GM12878 (cell line): ENCODE measurements around the gene NUFIP1. TPM values are rescaled to one million over a fixed set of nuclear protein-coding genes. Genes with fewer than 3 reads are reported as not detected.

ENCODE experiments used
- ATAC-seq: fragments of 200-7000 bp; cut with Tn5 transposase; 3 replicates; pipeline ENCODE4 v1.9.1; 2020; ENCODE audit warnings: mild to moderate bottlenecking, moderate library complexity
- BruUV-seq: library from RNA; stranded (reverse); fragments of 400-500 nt; replicated peaks from 2 replicates; lab custom pipeline; 2021; lab: Mats Ljungman, UMichigan
- CTCF ChIA-PET: fragments of 300-600 bp; sonication (Branson Sonifier 250); formaldehyde crosslinking; extraction: SDS; loops from one replicate; lab custom pipeline; 2021; ENCODE audit warnings: inconsistent platforms; lab: Yijun Ruan, JAX
- POLR2A ChIA-PET: fragments of 350-600 bp; formaldehyde crosslinking; extraction: SDS; loops from one replicate; lab custom pipeline; 2021; ENCODE audit warnings: inconsistent platforms; lab: Charles Lee
- RAD21 ChIA-PET: fragments of 300-600 bp; sonication (Branson Sonifier 250); formaldehyde crosslinking; loops from one replicate; lab custom pipeline; 2023; ENCODE audit warnings: antibody characterized with exemption; ENCODE audit not compliant: unreplicated experiment; lab: Charles Lee
- SMC1A ChIA-PET: fragments of 300-600 bp; sonication (Branson Sonifier 250); formaldehyde crosslinking; loops from one replicate; lab custom pipeline; 2023; ENCODE audit not compliant: unreplicated experiment, uncharacterized antibody; lab: Charles Lee
- DNase-seq: peaks from one replicate; pipeline ENCODE4 v3.0.0-alpha.2; 2011; ENCODE audit warnings: low read depth, low spot score
- FAIRE-seq: peaks from 3 replicates; lab custom pipeline; 2011; peaks lifted over from hg19 to GRCh38; lab: Jason Lieb, UNC
- H2AFZ ChIP-seq: 2 replicates; pipeline ENCODE4 v1.6.0; 2011; ENCODE audit warnings: low read depth, low read length, control low read depth; ENCODE audit not compliant: control insufficient read depth
- H3K27ac ChIP-seq: 2 replicates; pipeline ENCODE4 v1.5.1; 2011; ENCODE audit warnings: control low read depth; ENCODE audit not compliant: control insufficient read depth, insufficient read depth
- H3K27me3 ChIP-seq, 2 experiments: replicated peaks in 1 of 2; 2 replicates each; pipeline versions ENCODE4 v1.6.0 to v1.6.1; 2011; ENCODE audit warnings: low read length in 1 of 2; ENCODE audit not compliant: control insufficient read depth in 2 of 2, insufficient read depth in 2 of 2
- H3K36me3 ChIP-seq, 2 experiments: 2 replicates each; pipeline ENCODE4 v1.5.1; 2011; ENCODE audit warnings: low read length in 1 of 2; ENCODE audit not compliant: control insufficient read depth in 2 of 2, insufficient read depth in 2 of 2
- H3K4me1 ChIP-seq: 2 replicates; pipeline ENCODE4 v1.6.1; 2011; ENCODE audit warnings: mild to moderate bottlenecking, low read length, moderate library complexity, mixed read lengths; ENCODE audit not compliant: control insufficient read depth, insufficient read depth
- H3K4me2 ChIP-seq: 2 replicates; pipeline ENCODE4 v1.6.0; 2011; ENCODE audit warnings: control low read depth; ENCODE audit not compliant: control insufficient read depth, insufficient read depth
- H3K4me3 ChIP-seq: fragments of 200-600 bp; sonication (generic); 2 replicates; pipeline ENCODE4 v1.5.1; 2016
- H3K79me2 ChIP-seq: 2 replicates; pipeline ENCODE4 v1.6.0; 2011; ENCODE audit warnings: low read length; ENCODE audit not compliant: control insufficient read depth, insufficient read depth
- H3K9ac ChIP-seq: 2 replicates; pipeline ENCODE4 v1.8.0; 2011; ENCODE audit warnings: low read length, control low read depth, mixed read lengths; ENCODE audit not compliant: control insufficient read depth, insufficient read depth
- H3K9me3 ChIP-seq: replicated peaks from 3 replicates; pipeline ENCODE4 v1.5.1; 2011; ENCODE audit warnings: mild to moderate bottlenecking, low read length; ENCODE audit not compliant: control insufficient read depth, insufficient read depth
- H4K20me1 ChIP-seq: 2 replicates; pipeline ENCODE4 v1.6.0; 2011; ENCODE audit not compliant: control insufficient read depth, insufficient read depth
- CBX5 ChIP-seq: sonication (generic); IDR thresholded peaks from 2 replicates; pipeline ENCODE4 v1.6.1; 2016; ENCODE audit warnings: low read depth, moderate library complexity, mild to moderate bottlenecking, inconsistent platforms
- DPF2 ChIP-seq: fragments of 450-650 bp; IDR thresholded peaks from 2 replicates; pipeline ENCODE4 v1.6.1; 2017; ENCODE audit warnings: mild to moderate bottlenecking
- EED ChIP-seq: sonication (generic); IDR thresholded peaks from 2 replicates; pipeline ENCODE4 v1.6.1; 2016; ENCODE audit warnings: antibody characterized with exemption, low read depth
- EGR1 ChIP-seq, 2 experiments: IDR thresholded peaks; 1 replicate in 1 of 2; 2 replicates in 1 of 2; pipeline ENCODE4 v1.6.1; 2011 to 2012; ENCODE audit warnings: low read depth in 2 of 2, low read length in 2 of 2, borderline replicate concordance in 1 of 2, mild to moderate bottlenecking in 1 of 2, moderate library complexity in 1 of 2
- ETV6 ChIP-seq, 2 experiments: fragments of 450-650 bp in 1 of 2; IDR thresholded peaks in 1 of 2; conservative IDR thresholded peaks in 1 of 2; 2 replicates each; pipeline ENCODE4 v1.6.1; 2014; ENCODE audit warnings: antibody characterized with exemption in 1 of 2, borderline replicate concordance in 1 of 2, low read depth in 1 of 2, mild to moderate bottlenecking in 1 of 2, moderate library complexity in 1 of 2
- FOXM1 ChIP-seq: IDR thresholded peaks from 2 replicates; pipeline ENCODE4 v1.6.1; 2012; ENCODE audit warnings: low read depth, mild to moderate bottlenecking, inconsistent platforms, low read length, moderate library complexity
- HDAC2 ChIP-seq: fragments of 200-600 bp; sonication (generic); IDR thresholded peaks from 2 replicates; pipeline ENCODE4 v1.6.1; 2017
- KAT2A ChIP-seq: conservative IDR thresholded peaks from 2 replicates; pipeline ENCODE4 v1.6.1; 2011; ENCODE audit warnings: low read depth, low read length; ENCODE audit not compliant: control insufficient read depth
- KLF5 ChIP-seq: fragments of 450-650 bp; IDR thresholded peaks from 2 replicates; pipeline ENCODE4 v1.6.1; 2014; ENCODE audit warnings: mild to moderate bottlenecking; ENCODE audit not compliant: partially characterized antibody
- MXI1 ChIP-seq: fragments of 150-350 bp; IDR thresholded peaks from 2 replicates; pipeline ENCODE4 v1.6.1; 2011; ENCODE audit warnings: low read depth, mild to moderate bottlenecking, inconsistent platforms, low read length, improper control_type of control experiment
- NFXL1 ChIP-seq: fragments of 450-650 bp; IDR thresholded peaks from 2 replicates; pipeline ENCODE4 v1.6.1; 2017; ENCODE audit warnings: antibody characterized with exemption, mild to moderate bottlenecking, borderline replicate concordance
- RAD51 ChIP-seq: fragments of 450-650 bp; IDR thresholded peaks from 2 replicates; pipeline ENCODE4 v1.6.1; 2016; ENCODE audit warnings: moderate library complexity, mild to moderate bottlenecking, inconsistent platforms
- SMAD5 ChIP-seq: IDR thresholded peaks from 2 replicates; pipeline ENCODE4 v1.6.1; 2016; ENCODE audit warnings: antibody characterized with exemption, low read depth
- SPI1 ChIP-seq: IDR thresholded peaks from 2 replicates; pipeline ENCODE4 v1.6.1; 2011; ENCODE audit warnings: low read depth, mild to moderate bottlenecking, low read length, moderate library complexity, borderline replicate concordance; ENCODE audit not compliant: insufficient read depth
- SUPT20H ChIP-seq: IDR thresholded peaks from 2 replicates; pipeline ENCODE4 v1.6.1; 2011; ENCODE audit warnings: low read depth, mild to moderate bottlenecking, low read length, moderate library complexity, borderline replicate concordance; ENCODE audit not compliant: control insufficient read depth
- TCF7 ChIP-seq: IDR thresholded peaks from 2 replicates; pipeline ENCODE4 v1.6.1; 2014; ENCODE audit warnings: antibody characterized with exemption, borderline replicate concordance
- WGBS: methylation state at CpG from one replicate; pipeline ENCODE4 v1.1.6; 2016; ENCODE audit warnings: low lambda C conversion rate; ENCODE audit not compliant: insufficient replicate concordance, insufficient coverage; ENCODE audit errors: missing lambda C conversion rate; 5-methylcytosine and 5-hydroxymethylcytosine counted together
- in situ Hi-C: fragments of 300-500 bp; cut with MboI; formaldehyde crosslinking; loops from 9 replicates; pipeline ENCODE4 v1.14.3; 2018; ENCODE audit warnings: mixed read lengths
- intact Hi-C: fragments of 100-400 bp; cut with micrococcal nuclease; formaldehyde crosslinking; loops from one replicate; pipeline ENCODE4 v1.14.2; 2022; ENCODE audit not compliant: unreplicated experiment
- polyA plus RNA-seq, 11 experiments: library from polyadenylated mRNA; depleted of rRNA in 4 of 11; unstranded in 6 of 11; stranded (reverse) in 5 of 11; fragments of >200 nt; fragmentation: Nextera tagmentation in 4 of 11; fragmentation: Illumina TruSeq in 1 of 11; extraction: Ambion mirVana in 4 of 11; extraction: Trizol in 1 of 11; gene quantifications; 1 replicate in 1 of 11; 2 replicates in 10 of 11; pipeline versions ENCODE4 v1.2.1 to v1.2.3, GENCODE V29; 2011 to 2016; ENCODE audit warnings: inconsistent platforms in 2 of 11, missing spikeins in 2 of 11, low read depth in 1 of 11
- total RNA-seq, 4 experiments: library from RNA; depleted of rRNA in 3 of 4; stranded (reverse); fragments of >200 nt in 3 of 4; fragmentation: Illumina TruSeq in 1 of 4; extraction: Trizol in 1 of 4; gene quantifications; 2 replicates each; pipeline versions ENCODE4 v1.2.1 to v1.2.3, GENCODE V29; 2013 to 2021
- TF ChIP-seq, protein P1 (sequence below): fragments of 450-650 bp; conservative IDR thresholded peaks from 2 replicates; pipeline ENCODE4 v1.6.1; 2017; ENCODE audit warnings: mild to moderate bottlenecking, moderate library complexity

Gene NUFIP1
- total and polyA plus RNA-seq, 10 of the 15 experiments (the other 5 are each of a cell fraction or from before 2014, with no cell fraction given), result 2.5 to 11.2 (median 7.0) TPM

DNA sequence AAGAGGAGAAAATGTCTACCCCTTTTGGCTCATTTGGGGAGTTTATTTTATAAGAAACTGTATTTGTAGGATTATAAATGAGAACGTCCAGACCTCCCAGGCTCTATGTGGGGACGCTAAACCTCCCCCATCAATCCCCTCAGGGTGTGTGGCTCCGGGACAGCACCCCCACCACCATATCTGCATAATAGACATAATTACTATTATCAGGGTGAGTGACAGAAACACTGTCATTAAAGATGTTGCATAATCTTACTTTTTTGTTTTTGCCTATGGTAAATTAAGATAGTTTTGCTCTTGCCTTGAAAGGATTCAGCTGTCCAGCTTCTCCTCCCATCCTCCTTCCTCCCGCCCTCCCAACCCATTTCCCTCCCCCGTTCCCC is 93.3 kb downstream of the NUFIP1 start:
- Histone ChIP-seq H3K9ac (no peak overlapping the region), H3K9me3 (no peaks in the 10 kb centered on the region), H3K36me3 (no peaks in the 10 kb centered on the region), H4K20me1 (no peaks in the 10 kb centered on the region), H3K27ac (no peak overlapping the region), H3K4me1 (no peaks in the 10 kb centered on the region), H3K4me2 (no peak overlapping the region), H3K79me2 (no peaks in the 10 kb centered on the region), H3K4me3 (no peak overlapping the region), H3K27me3 (no peaks in the 10 kb centered on the region), H2AFZ (no peak overlapping the region)
- no peak for TF ChIP-seq DPF2
- TF ChIP-seq RAD51, result no peak
- TF ChIP-seq KAT2A, result no peak
- TF ChIP-seq SUPT20H, result no peak
- no peak for TF ChIP-seq NFXL1
- TF ChIP-seq TCF7, result no peak
- TF ChIP-seq EED, result no peak
- no peak for TF ChIP-seq CBX5
- no TSS peak for BruUV-seq
- CTCF ChIA-PET, result no interaction called here
- no peak for ATAC-seq
- RAD21 ChIA-PET, result no interaction called here
- FAIRE-seq, result no peak
- 0% methylated on average over 3 of the region's 5 CpGs for WGBS
- POLR2A ChIA-PET, result no interaction called here
- intact Hi-C loops (no loop called here), in situ Hi-C loops (no loop called here)
- no peak for DNase-seq
- SMC1A ChIA-PET, result no interaction called here

DNA sequence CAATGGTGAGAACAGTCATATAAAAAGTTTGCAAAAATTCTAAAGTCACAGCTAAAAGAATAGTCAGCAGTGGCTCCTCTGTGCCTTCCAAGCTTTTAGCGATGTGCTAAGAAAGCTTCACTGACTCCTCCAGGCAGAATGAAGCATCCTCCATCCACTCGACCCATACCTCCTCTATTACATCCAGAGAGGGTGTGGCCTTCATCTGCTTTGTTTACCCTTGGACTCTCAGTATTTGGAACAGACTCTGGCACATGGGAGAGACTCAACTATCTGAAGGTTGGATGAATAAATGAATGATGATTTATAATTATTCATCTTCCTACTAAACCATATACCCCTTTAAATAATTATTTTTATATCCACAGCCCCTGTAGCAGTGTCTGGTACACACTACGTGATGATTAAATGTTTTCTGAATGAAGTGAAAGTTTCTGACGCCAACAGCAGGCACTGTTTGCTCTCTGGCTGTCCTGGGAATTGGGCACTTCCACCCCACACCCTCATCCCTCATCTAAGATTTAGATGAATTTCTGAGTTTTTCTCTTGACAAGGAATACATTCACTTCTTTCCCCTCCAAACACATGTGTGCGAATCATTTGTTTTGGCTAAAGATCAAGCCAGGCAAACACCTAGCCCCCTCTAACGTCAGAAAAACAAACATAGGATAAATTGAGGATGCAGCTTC is 93.9 kb downstream of the NUFIP1 start:
- no TSS peak for BruUV-seq
- ChIA-PET SMC1A (no interaction called here), CTCF (interaction anchor here (3.3 kb wide), 1 partner anchor 411 kb away, joined by 13 read pairs; no protein-coding TSS in a partner anchor), POLR2A (no interaction called here), RAD21 (no interaction called here)
- no peak overlapping the region for H3K27ac ChIP-seq
- no peaks in the 10 kb centered on the region for H3K36me3 ChIP-seq
- in situ Hi-C loops, result no loop called here
- H3K9ac ChIP-seq, result no peak overlapping the region
- H3K27me3 ChIP-seq, result no peaks in the 10 kb centered on the region
- 38% methylated on average over 6 of the region's 6 CpGs for WGBS
- no peak for DNase-seq
- H3K4me1 ChIP-seq, result no peaks in the 10 kb centered on the region
- H3K4me2 ChIP-seq, result no peak overlapping the region
- H3K9me3 ChIP-seq, result no peaks in the 10 kb centered on the region
- H2AFZ ChIP-seq, result no peak overlapping the region
- FAIRE-seq, result no peak
- H4K20me1 ChIP-seq, result no peaks in the 10 kb centered on the region
- ATAC-seq, result no peak
- no peak overlapping the region for H3K4me3 ChIP-seq
- intact Hi-C loops, result no loop called here
- no peaks in the 10 kb centered on the region for H3K79me2 ChIP-seq
- no peak for TF ChIP-seq EGR1 (IDR thresholded peaks at IDR 0.05; ENCODE audit: borderline replicate concordance in 1 of 2, low read depth in 2 of 2, low read length in 2 of 2)
- TF ChIP-seq SPI1, result no peak
- TF ChIP-seq KLF5, result no peak
- no peak for TF ChIP-seq SMAD5
- TF ChIP-seq, protein P1, sequence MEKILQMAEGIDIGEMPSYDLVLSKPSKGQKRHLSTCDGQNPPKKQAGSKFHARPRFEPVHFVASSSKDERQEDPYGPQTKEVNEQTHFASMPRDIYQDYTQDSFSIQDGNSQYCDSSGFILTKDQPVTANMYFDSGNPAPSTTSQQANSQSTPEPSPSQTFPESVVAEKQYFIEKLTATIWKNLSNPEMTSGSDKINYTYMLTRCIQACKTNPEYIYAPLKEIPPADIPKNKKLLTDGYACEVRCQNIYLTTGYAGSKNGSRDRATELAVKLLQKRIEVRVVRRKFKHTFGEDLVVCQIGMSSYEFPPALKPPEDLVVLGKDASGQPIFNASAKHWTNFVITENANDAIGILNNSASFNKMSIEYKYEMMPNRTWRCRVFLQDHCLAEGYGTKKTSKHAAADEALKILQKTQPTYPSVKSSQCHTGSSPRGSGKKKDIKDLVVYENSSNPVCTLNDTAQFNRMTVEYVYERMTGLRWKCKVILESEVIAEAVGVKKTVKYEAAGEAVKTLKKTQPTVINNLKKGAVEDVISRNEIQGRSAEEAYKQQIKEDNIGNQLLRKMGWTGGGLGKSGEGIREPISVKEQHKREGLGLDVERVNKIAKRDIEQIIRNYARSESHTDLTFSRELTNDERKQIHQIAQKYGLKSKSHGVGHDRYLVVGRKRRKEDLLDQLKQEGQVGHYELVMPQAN, result no peak
- no peak for TF ChIP-seq MXI1
- no peak for TF ChIP-seq ETV6 (conservative IDR thresholded peaks at IDR 0.05 in 1 of 2, IDR thresholded peaks at IDR 0.05 in 1 of 2; ENCODE audit: borderline replicate concordance in 1 of 2, low read depth in 1 of 2)
- TF ChIP-seq RAD51, result no peak
- no peak for TF ChIP-seq FOXM1
- TF ChIP-seq HDAC2, result no peak
